Testis (tissue), 2 donors: Measurements from ENCODE around the gene PGAP1.

Experiments used
- POLR2A ChIP-seq: fragments of 450-650 bp; IDR thresholded peaks from one replicate; pipeline ENCODE4 v1.6.1; 2017; ENCODE audit warnings: antibody characterized with exemption, mild to moderate bottlenecking, moderate library complexity
- TF ChIP-seq, protein P1 (sequence below), 3 experiments: fragments of 450-650 bp in 2 of 3; fragments of 200-600 bp in 1 of 3; sonication (generic) in 1 of 3; IDR thresholded peaks; one replicate each; pipeline ENCODE4 v1.5.1; 2016 to 2019; ENCODE audit warnings: antibody characterized with exemption in 3 of 3, mild to moderate bottlenecking in 2 of 3, moderate library complexity in 1 of 3

DNA sequence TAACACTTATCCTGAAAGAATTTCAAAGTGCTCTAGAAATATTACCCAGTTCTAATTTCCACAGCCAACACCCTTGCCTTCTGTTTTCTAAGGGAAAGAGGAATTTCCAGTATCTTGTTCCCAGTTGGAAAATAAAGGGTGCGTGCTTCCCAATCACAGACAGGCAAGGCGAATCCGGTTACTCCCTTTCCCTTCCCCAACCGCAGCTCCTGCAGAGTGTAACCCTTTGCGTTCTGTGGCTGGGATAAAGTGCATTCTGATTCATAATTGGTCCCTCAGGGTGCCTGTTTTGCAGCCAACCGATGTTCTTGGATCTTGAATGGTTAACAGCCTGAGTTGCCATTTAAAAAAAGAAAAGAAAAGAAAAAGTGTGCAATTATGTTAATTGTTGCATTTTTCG lies 40.6 kb upstream of the PGAP1 start:
- TF ChIP-seq, protein P1, sequence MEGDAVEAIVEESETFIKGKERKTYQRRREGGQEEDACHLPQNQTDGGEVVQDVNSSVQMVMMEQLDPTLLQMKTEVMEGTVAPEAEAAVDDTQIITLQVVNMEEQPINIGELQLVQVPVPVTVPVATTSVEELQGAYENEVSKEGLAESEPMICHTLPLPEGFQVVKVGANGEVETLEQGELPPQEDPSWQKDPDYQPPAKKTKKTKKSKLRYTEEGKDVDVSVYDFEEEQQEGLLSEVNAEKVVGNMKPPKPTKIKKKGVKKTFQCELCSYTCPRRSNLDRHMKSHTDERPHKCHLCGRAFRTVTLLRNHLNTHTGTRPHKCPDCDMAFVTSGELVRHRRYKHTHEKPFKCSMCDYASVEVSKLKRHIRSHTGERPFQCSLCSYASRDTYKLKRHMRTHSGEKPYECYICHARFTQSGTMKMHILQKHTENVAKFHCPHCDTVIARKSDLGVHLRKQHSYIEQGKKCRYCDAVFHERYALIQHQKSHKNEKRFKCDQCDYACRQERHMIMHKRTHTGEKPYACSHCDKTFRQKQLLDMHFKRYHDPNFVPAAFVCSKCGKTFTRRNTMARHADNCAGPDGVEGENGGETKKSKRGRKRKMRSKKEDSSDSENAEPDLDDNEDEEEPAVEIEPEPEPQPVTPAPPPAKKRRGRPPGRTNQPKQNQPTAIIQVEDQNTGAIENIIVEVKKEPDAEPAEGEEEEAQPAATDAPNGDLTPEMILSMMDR (IDR thresholded peaks at IDR 0.05): no peak
- no peak for TF ChIP-seq POLR2A
